Spleen (tissue), 11 donors: ENCODE measurements around the gene BPGM. TPM values are rescaled to one million over a fixed set of nuclear protein-coding genes. Genes with fewer than 3 reads are reported as not detected.

Experiments
- DNase-seq: peaks from one replicate; pipeline ENCODE4 v3.0.0-alpha.2; 2020
- H3K27ac ChIP-seq, 8 donors: fragments of 200-600 bp; sonication (generic) in 7 of 8; 1 replicate in 4 of 8; 2 replicates in 4 of 8; pipeline versions ENCODE4 v1.5.0 to v1.8.0; 2016 to 2021; ENCODE audit warnings: inconsistent platforms in 4 of 8, mild to moderate bottlenecking in 4 of 8, moderate library complexity in 1 of 8
- H3K27me3 ChIP-seq, 7 donors: fragments of 200-600 bp; sonication (generic) in 6 of 7; replicated peaks in 1 of 7; 1 replicate in 4 of 7; 2 replicates in 3 of 7; pipeline versions ENCODE4 v1.5.0 to v1.8.0; 2016 to 2021; ENCODE audit warnings: inconsistent platforms in 3 of 7, mild to moderate bottlenecking in 1 of 7
- H3K36me3 ChIP-seq, 6 donors: fragments of 200-600 bp; sonication (generic) in 5 of 6; 1 replicate in 4 of 6; 2 replicates in 2 of 6; pipeline versions ENCODE4 v1.5.0 to v1.8.0; 2016 to 2021; ENCODE audit warnings: inconsistent platforms in 2 of 6
- H3K4me1 ChIP-seq, 6 donors: fragments of 200-600 bp; sonication (generic) in 5 of 6; 1 replicate in 3 of 6; 2 replicates in 3 of 6; pipeline versions ENCODE4 v1.5.0 to v1.8.0; 2016 to 2021; ENCODE audit warnings: inconsistent platforms in 3 of 6
- H3K4me3 ChIP-seq, 8 donors: fragments of 200-600 bp; sonication (generic) in 7 of 8; 1 replicate in 4 of 8; 2 replicates in 4 of 8; pipeline versions ENCODE4 v1.5.0 to v1.8.0; 2016 to 2021; ENCODE audit warnings: inconsistent platforms in 4 of 8, mild to moderate bottlenecking in 4 of 8, moderate library complexity in 2 of 8
- H3K9me3 ChIP-seq, 8 donors: fragments of 200-600 bp; sonication (generic) in 7 of 8; 1 replicate in 4 of 8; 2 replicates in 4 of 8; pipeline versions ENCODE4 v1.5.0 to v1.8.0; 2016 to 2021; ENCODE audit warnings: inconsistent platforms in 4 of 8
- CTCF ChIP-seq, 11 experiments: fragments of 200-600 bp in 7 of 11; fragments of 450-650 bp in 4 of 11; sonication (generic) in 4 of 11; IDR thresholded peaks in 8 of 11; conservative IDR thresholded peaks in 3 of 11; 1 replicate in 7 of 11; 2 replicates in 4 of 11; pipeline versions ENCODE4 v1.4.0 to v1.8.0; 2016 to 2021; ENCODE audit warnings: antibody characterized with exemption in 11 of 11, inconsistent platforms in 4 of 11, mild to moderate bottlenecking in 1 of 11
- POLR2A ChIP-seq, 3 donors: fragments of 450-650 bp; IDR thresholded peaks; one replicate each; pipeline ENCODE4 v1.5.1; 2017; ENCODE audit warnings: antibody characterized with exemption in 3 of 3, mild to moderate bottlenecking in 1 of 3
- POLR2AphosphoS5 ChIP-seq, 3 donors: sonication (generic); formaldehyde crosslinking; IDR thresholded peaks; one replicate each; pipeline ENCODE4 v1.5.1; 2017; ENCODE audit warnings: antibody characterized with exemption in 3 of 3
- WGBS, 5 donors: extraction: QIAGEN DNeasy Blood & Tissue Kit in 3 of 5; methylation state at CpG; one replicate each; pipeline versions ENCODE4 v1.1.5 to v1.1.7; 2013 to 2018; 5-methylcytosine and 5-hydroxymethylcytosine counted together
- intact Hi-C: fragments of 100-400 bp; cut with DNase I; formaldehyde crosslinking; loops from one replicate; pipeline ENCODE4 v1.15.0; 2023; ENCODE audit warnings: low total_unique reads
- polyA plus RNA-seq, 3 donors: library from polyadenylated mRNA; stranded (reverse); fragments of 200-250 nt; gene quantifications; one replicate each; pipeline ENCODE4 v1.2.1, GENCODE V29; 2013
- total RNA-seq, 7 donors: library from RNA; depleted of rRNA in 3 of 7; stranded (reverse); fragments of >200 nt in 3 of 7; fragmentation: NEBNext Ultra II Directional in 4 of 7; extraction: Animal tissue kit (Norgen Biotek cat#: 25700) in 4 of 7; gene quantifications; one replicate each; pipeline versions ENCODE4 v1.1.0 to v1.2.1, GENCODE V29; 2016 to 2021
- donor health status: healthy with polysubstance abuse.
- donor health status: DM: no; HTN: no; CAD: no; lungs with moderate emphysema.
- donor health status: DM: no; HTN: no; CAD: no.
- donor health status: Bipolar disorder and iron deficiency.
- donor health status: healthy.
- donor health status: DM: no; HTN: no; CAD: no.
- donor health status: DM: yes; HTN: yes; CAD: no.

Gene BPGM
- total and polyA plus RNA-seq, 10 donors = 10.6 to 64.4 (median 14.4) TPM

GRCh38 chr7:134726581-134726980, 79.9 kb downstream of the BPGM start:
- intact Hi-C loops = no loop called here
- no peak for TF ChIP-seq POLR2A (IDR thresholded peaks at IDR 0.05)
- TF ChIP-seq CTCF (IDR thresholded peaks at IDR 0.05 in 8 of 11, conservative IDR thresholded peaks at IDR 0.05 in 3 of 11) = no peak
- TF ChIP-seq POLR2AphosphoS5 (IDR thresholded peaks at IDR 0.05) = peak in 1 of 3 donors; percentile 38
- Histone ChIP-seq H3K4me1 (peaks cover 0 to 8% (median 0%) of the 10 kb centered on the region in 6 donors), H3K27ac (peak overlapping the region in 1 of 8 donors; percentile 25), H3K9me3 (no peaks in the 10 kb centered on the region), H3K36me3 (no peaks in the 10 kb centered on the region), H3K4me3 (no peak overlapping the region), H3K27me3 (no peaks in the 10 kb centered on the region)
- no peak for DNase-seq
- WGBS, 5 donors = 43 to 93% (median 76%) methylated on average over 2 of the region's 2 CpGs

- Histone ChIP-seq H3K27me3 (no peaks in the 10 kb centered on the region), H3K9me3 (no peaks in the 10 kb centered on the region), H3K36me3 (no peaks in the 10 kb centered on the region), H3K4me3 (no peak overlapping the region), H3K27ac (no peak overlapping the region), H3K4me1 (peaks cover 0 to 8% (median 0%) of the 10 kb centered on the region in 6 donors)
- intact Hi-C loops = no loop called here
- 77 to 94% (median 82%) methylated on average over 3 of the region's 3 CpGs for WGBS, 5 donors
- no peak for DNase-seq
- no peak for TF ChIP-seq POLR2A (IDR thresholded peaks at IDR 0.05)
- TF ChIP-seq CTCF (IDR thresholded peaks at IDR 0.05 in 8 of 11, conservative IDR thresholded peaks at IDR 0.05 in 3 of 11) = no peak
- no peak for TF ChIP-seq POLR2AphosphoS5 (IDR thresholded peaks at IDR 0.05)
Observed at GRCh38 chr7:134727711-134728110, 81.1 kb downstream of the BPGM start.

Other genes with a start within 250 kb of the BPGM start
- gene AKR1B1, start 187.8 kb upstream of the BPGM start, total RNA-seq = 10 to 100 TPM; 53.7 to 84.7 (median 63.7) TPM
- gene AKR1B1, start 187.8 kb upstream of the BPGM start, polyA plus RNA-seq = 100 to 1,000 TPM in 1 of 3 donors, 10 to 100 TPM in 2; 69.4 to 112 (median 96.6) TPM
- not detected for gene AKR1B10, start 119.3 kb upstream of the BPGM start, total RNA-seq
- gene AKR1B10, start 119.3 kb upstream of the BPGM start, polyA plus RNA-seq = under 1 TPM in 2 of 3 donors, not detected in 1; 0.11 to 0.16 TPM
- gene AKR1B15, start 97.7 kb upstream of the BPGM start, total RNA-seq = not detected
- not detected for gene AKR1B15, start 97.7 kb upstream of the BPGM start, polyA plus RNA-seq
- gene CALD1, start 132.8 kb downstream of the BPGM start, total RNA-seq = 100 to 1,000 TPM; 146 to 333 (median 291) TPM
- gene CALD1, start 132.8 kb downstream of the BPGM start, polyA plus RNA-seq = 10 to 100 TPM; 42.4 to 85.3 (median 48.3) TPM